PC-9 (cell line): ENCODE data around the gene CUL3.

Experiments
- CTCF ChIP-seq: fragments of 200-600 bp; sonication (generic); conservative IDR thresholded peaks from 2 replicates; pipeline ENCODE4 v1.6.1; 2017; ENCODE audit warnings: mixed run types, antibody characterized with exemption, mild to moderate bottlenecking, moderate library complexity
- EZH2 ChIP-seq: fragments of 200-600 bp; sonication (generic); IDR thresholded peaks from 2 replicates; pipeline ENCODE4 v1.8.0; 2017; ENCODE audit warnings: antibody characterized with exemption, low read depth

GRCh38 chr2:224429441-224429810 lies 155.7 kb downstream of the CUL3 start:
- TF ChIP-seq EZH2: no peak
- TF ChIP-seq CTCF: no peak
